GM12873 (cell line): Measurements from ENCODE around the gene NPEPL1.

Experiments
- TF ChIP-seq, protein P1 (sequence below): IDR thresholded peaks from 2 replicates; pipeline ENCODE4 v1.5.1; 2012; ENCODE audit warnings: low read depth, mild to moderate bottlenecking, moderate library complexity, low read length, control low read depth; ENCODE audit not compliant: insufficient read depth; ENCODE audit errors: missing control alignments

NPEPL1 gene

DNA sequence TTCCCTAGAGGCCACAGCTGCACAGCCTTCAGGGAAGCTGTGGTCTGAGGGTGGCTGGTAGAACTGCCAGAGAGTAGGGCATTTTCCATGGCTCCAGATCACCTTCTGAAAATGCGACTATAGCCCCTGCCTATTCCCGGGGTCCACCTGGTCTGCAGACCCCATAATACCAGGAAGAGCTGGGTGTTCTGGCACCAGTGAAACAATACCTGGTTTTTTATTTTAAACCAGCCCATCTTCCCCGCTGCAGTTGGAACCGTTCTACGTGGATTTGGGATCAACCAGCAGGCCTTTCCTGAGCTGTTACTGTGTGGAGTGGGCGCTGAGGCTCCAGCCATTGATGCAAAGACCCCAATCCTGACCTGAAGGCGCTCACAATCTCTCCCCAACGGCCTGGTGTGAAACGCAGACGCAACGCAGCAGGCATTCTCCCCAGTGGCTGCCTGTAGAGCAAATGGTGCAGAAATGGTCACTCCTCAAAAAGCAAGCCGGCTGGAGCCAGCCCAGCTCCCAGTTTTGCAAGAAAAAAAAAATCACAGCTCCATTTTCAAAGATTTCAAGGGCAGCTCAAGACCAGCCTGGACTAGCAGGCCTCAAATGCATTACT is 11.3 kb downstream of the NPEPL1 start:
- TF ChIP-seq, protein P1, sequence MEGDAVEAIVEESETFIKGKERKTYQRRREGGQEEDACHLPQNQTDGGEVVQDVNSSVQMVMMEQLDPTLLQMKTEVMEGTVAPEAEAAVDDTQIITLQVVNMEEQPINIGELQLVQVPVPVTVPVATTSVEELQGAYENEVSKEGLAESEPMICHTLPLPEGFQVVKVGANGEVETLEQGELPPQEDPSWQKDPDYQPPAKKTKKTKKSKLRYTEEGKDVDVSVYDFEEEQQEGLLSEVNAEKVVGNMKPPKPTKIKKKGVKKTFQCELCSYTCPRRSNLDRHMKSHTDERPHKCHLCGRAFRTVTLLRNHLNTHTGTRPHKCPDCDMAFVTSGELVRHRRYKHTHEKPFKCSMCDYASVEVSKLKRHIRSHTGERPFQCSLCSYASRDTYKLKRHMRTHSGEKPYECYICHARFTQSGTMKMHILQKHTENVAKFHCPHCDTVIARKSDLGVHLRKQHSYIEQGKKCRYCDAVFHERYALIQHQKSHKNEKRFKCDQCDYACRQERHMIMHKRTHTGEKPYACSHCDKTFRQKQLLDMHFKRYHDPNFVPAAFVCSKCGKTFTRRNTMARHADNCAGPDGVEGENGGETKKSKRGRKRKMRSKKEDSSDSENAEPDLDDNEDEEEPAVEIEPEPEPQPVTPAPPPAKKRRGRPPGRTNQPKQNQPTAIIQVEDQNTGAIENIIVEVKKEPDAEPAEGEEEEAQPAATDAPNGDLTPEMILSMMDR: no peak

DNA sequence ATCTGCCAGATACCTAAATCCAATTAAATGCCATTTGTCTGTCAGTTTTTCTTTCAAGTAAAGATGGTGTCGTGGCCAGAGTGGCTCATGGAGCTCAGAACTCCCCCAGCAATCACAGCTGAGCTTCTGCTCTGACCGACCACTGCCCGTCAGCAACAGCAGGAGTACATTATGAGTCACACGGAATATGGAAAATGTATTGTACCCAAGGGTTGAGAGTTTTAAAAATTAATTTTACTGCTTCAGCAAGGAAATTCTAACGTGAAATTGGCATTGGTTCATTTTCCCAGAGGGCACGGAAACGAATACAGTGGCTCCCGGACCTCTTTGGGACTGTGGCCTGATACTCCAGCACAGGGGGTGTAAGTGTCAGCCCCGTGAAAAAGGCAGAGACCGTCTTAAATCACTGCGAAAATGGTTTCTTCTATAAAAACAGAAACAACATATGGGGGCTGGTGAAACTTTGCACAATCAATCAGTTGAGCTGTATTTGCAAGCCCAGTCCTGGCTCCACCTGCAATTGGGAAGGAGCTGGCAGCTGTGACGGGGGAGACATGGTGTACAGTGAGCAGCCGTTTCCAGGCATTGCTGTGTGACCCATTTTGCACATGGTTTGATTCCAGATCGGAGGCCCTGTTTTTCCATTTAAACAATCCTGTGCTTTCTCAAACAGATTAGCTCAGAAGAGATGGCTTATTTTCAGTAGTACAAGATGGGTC is 12.8 kb downstream of the NPEPL1 start:
- TF ChIP-seq, protein P1: no peak

DNA sequence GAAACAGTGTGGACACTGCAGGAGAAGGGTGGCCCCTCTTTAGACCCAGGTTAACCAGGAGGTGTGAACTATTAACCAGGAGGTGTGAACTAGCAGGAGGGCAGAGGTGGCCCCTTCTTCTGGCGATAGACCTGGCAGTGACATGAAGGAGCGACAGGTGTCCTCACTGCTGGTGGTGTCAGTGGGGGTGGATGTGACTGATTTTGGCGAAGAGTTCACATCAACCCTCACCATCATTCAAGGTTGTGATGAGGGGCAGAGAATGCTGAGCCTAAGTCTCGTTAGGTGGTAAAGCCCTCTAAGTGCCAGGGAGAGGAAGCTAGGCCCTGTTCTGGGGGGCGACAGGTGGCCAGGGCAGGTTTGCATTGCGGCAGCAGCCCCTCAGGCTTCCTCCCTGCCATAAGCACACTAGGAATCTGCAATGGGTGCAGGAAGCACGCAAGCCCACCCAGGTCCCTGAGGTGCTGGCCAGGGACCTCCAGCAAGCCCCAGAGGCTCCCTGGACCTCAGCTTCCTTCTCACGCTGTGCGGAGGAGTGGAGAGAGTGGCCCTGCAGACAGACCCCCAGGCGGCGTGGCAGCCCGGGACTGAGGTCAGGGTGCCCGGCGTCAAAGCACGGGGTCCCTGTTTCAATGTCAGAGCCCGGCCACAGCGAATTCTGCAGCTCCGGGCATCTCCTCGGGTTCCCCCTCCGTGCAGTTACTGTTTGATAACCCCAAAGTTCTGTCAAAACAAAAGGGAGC is 13.7 kb downstream of the NPEPL1 start:
- TF ChIP-seq, protein P1: no peak

DNA sequence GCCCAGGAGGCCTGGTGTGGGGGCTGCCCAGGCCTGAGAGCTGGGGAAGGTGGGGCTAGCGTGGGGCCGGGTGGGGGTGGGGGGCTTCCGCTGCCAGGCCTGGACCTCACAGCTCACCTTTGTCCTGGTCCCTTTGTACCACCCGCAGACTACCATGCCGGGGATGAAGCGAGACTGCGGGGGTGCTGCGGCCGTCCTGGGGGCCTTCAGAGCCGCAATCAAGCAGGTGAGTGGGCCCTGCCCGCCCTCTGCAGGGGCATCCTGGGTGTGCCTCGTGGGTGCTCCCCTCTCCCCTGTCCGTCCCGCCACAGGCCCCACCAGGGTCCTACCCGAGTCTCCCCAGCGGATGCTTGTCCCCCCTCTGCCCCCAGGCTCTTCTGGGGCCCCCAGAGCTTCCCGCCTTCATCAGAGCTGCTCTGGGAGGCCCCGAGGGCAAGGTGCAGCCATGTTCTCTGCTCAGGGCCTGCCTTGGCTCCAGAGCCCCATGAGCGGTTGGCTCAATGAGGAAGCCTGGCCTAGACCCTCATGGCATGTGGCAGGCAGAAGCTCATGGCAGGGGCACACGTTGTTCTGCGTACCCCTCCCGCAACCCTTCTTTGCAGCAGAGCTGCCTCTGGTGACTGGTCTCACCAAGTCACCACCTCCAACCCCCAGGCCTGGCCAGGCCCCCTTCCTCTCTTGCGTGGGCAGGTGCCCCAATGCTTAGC is 14.5 kb downstream of the NPEPL1 start:
- TF ChIP-seq, protein P1: no peak

DNA sequence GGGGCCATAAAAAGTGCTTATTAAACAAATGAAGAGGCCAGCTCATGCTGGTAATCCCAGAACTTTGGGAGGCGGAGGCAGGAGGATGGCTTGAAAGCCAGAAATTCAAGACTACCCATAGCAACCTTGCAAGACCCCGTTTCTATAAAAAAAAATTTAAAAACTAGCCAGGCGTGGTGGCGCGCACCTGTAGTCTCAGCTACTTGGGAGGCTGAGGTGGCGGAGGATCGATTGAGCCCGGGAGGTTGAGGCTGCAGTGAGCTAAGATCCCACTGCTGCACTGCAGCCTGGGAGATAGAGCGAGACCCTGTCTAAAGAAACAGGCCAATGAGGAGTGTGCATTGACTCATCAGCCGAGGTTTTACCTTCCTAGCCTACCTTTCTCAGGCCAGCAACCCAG is 15.2 kb downstream of the NPEPL1 start:
- TF ChIP-seq, protein P1: no peak

DNA sequence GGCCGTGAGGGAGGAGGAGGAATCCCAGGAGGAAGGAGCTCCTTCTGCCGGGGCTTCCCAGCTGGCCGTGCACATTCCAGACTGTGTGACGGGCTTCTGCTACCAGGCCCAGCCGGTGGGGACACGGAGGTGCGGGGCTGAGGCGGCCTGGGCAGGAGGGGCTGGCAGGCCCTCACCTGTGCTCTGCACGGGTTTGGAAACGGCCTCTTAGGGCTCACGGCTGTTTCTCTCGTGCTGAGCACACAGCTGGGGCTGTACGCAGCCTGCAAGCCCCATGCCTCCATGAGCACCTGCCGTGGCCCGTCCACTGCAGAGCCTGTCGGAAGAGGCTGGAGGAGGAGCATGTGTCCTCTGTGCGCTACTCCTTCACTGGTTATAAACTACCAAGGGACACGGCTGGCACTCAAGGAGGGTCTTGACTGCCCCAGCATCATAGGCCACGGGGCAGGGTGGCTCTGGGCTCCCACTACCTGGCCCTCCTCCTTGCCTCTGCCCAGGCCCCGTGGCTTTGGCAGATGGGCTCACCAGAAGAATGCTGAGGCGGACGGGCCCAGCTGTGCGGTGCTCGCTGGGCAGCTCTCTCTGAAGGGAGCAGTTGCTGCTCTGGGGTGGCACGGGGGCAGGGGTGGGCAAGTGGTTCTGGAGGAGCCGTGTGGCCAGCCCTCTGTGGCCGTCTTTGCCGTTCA is 15.8 kb downstream of the NPEPL1 start:
- TF ChIP-seq, protein P1: no peak
